NCI-H345 (cell line): ENCODE data around the gene BAAT.
A peak's percentile ranks its signal among the peaks of the same experiment; 100 is the strongest.
"Not testable (repeated sequence)": the region's sequence is repeated elsewhere in the genome, so short reads cannot be mapped to it uniquely, and the experiment has no call there.

ENCODE experiments used
- DNase-seq: peaks from one replicate; lab custom pipeline; 2025; lab: John Stamatoyannopoulos, UW

The BAAT gene

GRCh38 chr9:101360647-101361046, 24.2 kb downstream of the BAAT start:
- no peak for DNase-seq

DNA sequence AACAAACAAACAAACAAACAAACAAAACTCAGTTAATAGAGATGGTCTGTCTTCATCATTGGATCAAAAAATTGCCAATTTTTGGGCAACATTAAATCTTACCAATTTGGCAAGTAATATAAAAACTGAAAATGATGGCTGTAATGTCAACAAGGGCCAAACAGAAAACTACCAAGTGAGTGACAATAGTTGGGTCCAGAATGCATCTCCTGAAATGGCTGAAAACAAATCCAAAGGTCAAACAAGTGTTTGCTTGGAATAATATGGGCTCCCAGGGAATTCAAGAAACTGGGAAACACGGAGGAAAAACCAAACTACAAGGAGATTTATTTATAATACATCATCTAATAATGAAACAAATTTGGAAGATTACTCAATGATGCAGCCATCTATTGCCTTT, 25.1 kb downstream of the BAAT start:
- no peak for DNase-seq

- DNase-seq = no peak
Observed at GRCh38 chr9:101356619-101357018, 28.2 kb downstream of the BAAT start.

GRCh38 chr9:101354765-101355708, 29.8 kb downstream of the BAAT start:
- no peak for DNase-seq

- DNase-seq = no peak
Observed at GRCh38 chr9:101354143-101354764, 30.6 kb downstream of the BAAT start.

DNA sequence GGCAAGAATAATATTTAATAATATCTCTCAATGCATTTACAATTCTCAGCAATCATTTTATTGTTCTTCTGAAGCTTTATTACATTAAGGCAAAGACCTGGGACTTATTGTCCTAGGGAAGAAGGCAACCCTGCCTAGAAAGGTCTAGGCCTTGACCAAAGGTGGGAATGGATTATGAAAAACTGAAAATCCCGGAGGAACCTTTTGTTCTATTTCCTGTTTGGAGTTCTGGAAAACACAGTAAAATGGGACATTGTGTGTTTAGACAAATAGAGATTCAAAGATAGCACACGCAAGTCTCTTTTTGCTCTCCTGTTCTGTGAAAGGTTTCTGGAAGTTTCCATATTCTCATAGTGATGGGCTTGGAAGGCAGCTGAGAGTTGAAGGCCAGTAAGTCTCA, 31.1 kb downstream of the BAAT start:
- DNase-seq = no peak

DNA sequence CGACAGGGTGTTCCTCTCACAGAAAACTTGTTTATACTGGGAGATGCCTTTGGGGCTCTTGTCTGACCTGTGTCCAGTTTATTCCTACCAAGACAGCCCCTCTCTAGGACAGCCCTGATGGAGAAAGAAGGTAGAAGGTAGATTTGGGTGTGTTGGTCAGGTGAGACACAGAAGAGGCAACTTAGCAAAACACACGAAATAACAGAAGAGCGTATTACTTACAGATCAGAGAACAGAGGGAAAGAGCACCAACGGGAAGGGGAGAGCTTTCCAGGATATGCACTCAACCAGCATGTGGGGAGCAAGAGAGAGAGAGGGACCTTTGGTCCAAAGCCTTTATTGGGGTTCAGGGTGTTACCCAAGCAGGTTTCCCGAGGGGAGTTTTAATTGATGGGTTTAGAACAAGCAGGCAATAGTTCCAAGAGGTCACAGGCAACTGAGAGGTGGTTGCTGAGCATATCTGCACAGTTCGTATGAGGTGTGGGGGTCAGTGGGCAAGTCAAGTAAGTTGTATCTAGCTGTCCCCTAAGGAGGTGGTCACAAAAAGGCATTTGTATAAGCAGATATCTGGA, 31.8 kb downstream of the BAAT start:
- DNase-seq = no peak

DNA sequence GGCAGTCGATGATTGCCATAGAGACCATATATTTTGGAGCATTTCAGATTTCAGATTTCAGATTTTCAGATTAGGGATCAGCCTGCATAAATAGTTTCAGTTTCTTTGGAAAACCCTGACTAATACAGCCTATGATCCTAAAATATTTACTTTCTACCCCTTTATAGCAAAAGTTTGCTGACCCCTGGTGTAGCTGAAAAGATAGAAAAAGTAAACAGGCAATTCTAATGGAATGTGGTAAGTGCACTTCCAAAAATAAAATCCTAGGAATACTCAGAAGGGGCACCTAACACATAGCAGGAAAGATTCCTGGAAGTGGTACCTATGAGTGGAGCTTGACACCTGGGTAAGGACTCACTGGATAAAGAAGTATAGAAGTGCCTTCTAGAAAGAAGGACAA, 34.5 kb downstream of the BAAT start:
- DNase-seq = no peak

- no peak for DNase-seq
Observed at GRCh38 chr9:101342595-101342994, 42.2 kb downstream of the BAAT start.

GRCh38 chr9:101341958-101342357, 42.8 kb downstream of the BAAT start:
- DNase-seq = no peak

GRCh38 chr9:101337237-101337636, 47.6 kb downstream of the BAAT start:
- no peak for DNase-seq

- DNase-seq = no peak
Observed at GRCh38 chr9:101336091-101336490, 48.7 kb downstream of the BAAT start.

- no peak for DNase-seq
Observed at GRCh38 chr9:101333926-101334702, 50.7 kb downstream of the BAAT start.

- DNase-seq = no peak
Observed at GRCh38 chr9:101333490-101333889, 51.3 kb downstream of the BAAT start.

- DNase-seq = no peak
Observed at GRCh38 chr9:101332362-101332761, 52.4 kb downstream of the BAAT start.

DNA sequence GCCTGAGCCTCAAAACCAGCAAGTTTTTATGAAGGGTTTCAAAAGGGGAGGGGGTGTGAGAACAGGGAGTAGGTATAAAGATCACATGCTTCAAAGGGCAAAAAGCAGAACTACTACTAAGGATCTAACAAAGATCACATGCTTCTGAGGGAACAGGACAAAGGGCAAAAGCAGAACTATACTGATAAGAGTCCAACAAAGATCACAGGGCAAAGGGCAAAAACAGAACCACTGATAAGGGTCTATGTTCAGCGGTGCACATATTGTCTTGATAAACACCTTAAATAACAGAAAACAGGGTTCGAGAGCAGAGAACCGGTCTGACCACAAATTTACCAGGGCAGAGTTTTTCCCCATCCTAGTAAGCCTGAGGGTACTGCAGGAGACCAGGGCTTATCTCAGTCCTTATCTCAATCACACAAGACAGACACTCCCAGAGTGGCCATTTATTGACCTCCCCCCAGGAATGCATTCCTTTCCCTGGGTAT, 57.3 kb downstream of the BAAT start:
- DNase-seq = not testable (repeated sequence)

- peak; percentile 83 for DNase-seq
Observed at GRCh38 chr9:101326501-101326900, 58.3 kb downstream of the BAAT start.

GRCh38 chr9:101326035-101326434, 58.8 kb downstream of the BAAT start:
- no peak for DNase-seq

DNA sequence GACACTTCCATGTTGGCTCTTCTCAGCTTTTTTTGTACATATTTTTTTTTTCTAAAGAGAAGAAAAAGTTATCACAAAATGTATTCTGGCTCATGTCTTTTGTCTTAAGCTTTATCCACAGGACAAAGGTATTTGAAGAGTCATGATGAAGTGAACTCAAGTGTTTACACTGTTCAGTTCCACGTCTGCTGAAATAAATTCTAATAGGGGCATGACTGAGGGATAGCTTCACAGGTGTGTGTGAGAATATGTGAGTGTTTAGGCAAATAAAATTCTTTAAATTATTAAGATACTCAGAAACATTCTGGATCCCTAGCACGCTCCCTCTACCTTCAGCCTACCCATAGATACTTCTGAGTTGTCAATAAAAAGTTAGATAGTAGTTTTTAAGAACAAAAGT, 59.8 kb downstream of the BAAT start:
- DNase-seq = peak; percentile 5

DNA sequence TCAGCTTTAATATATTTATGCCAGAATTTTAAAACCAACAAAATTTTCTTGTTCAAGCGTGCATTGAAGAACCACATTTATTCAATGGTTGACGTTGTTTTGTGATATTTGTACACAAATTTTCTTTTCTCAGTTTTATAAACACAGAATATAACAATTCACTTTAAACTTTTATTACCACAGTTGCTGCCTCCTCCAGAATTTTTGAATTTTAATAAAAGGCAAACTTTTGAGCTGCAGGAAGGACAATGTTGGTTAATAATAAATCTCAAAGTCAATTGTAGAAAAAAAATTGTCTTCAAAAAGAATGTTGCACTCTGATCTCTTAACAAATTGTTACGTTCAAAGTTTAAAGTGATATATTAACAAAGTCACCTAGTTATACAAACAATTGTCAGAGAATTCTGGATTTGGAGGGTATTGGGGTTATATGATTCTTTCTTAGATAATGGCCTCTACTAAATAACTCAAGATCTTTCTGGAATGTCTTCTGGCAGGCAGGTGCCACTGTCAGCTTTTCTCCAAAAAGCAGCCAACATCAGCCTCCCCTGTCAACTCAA, 60.5 kb downstream of the BAAT start:
- no peak for DNase-seq

DNA sequence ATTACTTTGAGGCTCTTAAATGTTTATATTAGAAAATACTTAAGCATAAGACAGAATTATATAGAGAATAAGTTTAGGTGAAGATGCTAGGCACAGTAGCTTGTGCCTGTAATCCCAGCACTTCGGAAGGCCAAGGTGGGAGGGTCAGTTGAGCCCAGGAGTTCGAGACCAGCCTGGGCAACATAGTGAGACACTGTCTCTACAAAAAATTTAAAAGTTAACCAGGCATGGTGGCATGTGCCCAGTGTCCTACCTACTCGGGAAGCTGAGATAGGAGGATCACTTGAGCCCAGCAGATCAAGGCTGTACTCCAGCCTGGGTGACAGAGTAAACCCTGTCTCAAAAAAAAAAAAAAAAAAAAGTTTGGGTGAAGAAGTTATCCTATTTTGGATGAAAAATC, 61.7 kb downstream of the BAAT start:
- no peak for DNase-seq

- DNase-seq = no peak
Observed at GRCh38 chr9:101317735-101318134, 67.1 kb downstream of the BAAT start.
